ENCODE results near the gene AARS1. TPM values are rescaled to one million over a fixed set of nuclear protein-coding genes. Genes with fewer than 3 reads are reported as not detected.
"Not testable (repeated sequence)": the region's sequence is repeated elsewhere in the genome, so short reads cannot be mapped to it uniquely, and the experiment has no call there.

The AARS1 gene
- total RNA-seq, 2 donors from 2014 or later = 54.0 to 56.8 TPM

DNA sequence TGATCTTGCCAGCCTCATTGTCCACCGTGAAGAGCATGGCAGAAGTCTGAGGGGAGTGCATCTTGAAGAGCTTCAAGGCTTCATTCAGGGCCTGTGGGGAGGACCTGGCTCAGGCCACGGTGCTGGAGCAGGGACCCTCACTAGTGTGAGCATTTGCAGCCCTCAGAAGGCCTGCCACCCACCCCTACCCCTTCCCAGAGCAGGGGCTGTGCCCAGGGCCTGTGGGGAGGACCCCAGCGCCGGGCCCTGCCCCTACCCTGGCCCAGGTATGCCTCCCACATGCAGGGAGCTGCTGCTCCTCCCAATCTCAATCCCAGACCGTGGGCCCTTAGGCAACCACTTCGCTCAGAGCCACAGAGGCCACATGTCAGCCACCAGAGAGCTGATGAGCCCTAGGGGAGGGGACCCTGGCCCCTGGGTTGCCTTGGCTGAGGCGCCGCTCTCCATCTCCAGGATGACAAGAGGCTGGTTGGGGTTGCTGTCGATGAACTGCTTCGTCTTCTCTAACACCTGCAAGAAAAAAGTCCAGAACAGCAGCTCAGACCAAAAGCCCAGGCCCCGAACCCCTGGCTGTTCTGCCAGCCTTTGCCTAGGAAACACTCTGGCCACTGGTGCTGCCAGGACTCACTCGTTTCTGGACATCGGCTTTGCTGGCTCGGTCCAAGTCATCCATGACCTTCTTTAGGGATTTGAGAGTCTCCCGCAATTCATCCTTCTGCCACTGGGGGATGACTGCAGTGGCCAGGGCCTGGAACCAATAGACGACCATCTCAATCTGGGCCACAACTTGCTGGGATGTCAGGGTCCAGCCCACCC is 35.8 kb downstream of the AARS1 start:
- Histone ChIP-seq H3K27me3 (no peaks in the 10 kb centered on the region), H3K27ac (no peak overlapping the region), H3K36me3 (peaks cover 63% of the 10 kb centered on the region), H3K9me3 (no peaks in the 10 kb centered on the region), H3K4me3 (no peak overlapping the region), H3K4me1 (peaks cover 0 to 26% of the 10 kb centered on the region in 2 donors)
- DNase-seq (ENCODE audit: low spot score) = peak; percentile 54
- TF ChIP-seq, protein P1, sequence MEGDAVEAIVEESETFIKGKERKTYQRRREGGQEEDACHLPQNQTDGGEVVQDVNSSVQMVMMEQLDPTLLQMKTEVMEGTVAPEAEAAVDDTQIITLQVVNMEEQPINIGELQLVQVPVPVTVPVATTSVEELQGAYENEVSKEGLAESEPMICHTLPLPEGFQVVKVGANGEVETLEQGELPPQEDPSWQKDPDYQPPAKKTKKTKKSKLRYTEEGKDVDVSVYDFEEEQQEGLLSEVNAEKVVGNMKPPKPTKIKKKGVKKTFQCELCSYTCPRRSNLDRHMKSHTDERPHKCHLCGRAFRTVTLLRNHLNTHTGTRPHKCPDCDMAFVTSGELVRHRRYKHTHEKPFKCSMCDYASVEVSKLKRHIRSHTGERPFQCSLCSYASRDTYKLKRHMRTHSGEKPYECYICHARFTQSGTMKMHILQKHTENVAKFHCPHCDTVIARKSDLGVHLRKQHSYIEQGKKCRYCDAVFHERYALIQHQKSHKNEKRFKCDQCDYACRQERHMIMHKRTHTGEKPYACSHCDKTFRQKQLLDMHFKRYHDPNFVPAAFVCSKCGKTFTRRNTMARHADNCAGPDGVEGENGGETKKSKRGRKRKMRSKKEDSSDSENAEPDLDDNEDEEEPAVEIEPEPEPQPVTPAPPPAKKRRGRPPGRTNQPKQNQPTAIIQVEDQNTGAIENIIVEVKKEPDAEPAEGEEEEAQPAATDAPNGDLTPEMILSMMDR (IDR thresholded peaks at IDR 0.05) = peak; percentile 24 to 52

GRCh38 chr16:70252355-70252988 is 36.8 kb downstream of the AARS1 start:
- Histone ChIP-seq H3K27ac (peak overlapping the region in 1 of 2 donors; percentile 78), H3K4me1 (peaks cover 0 to 24% of the 10 kb centered on the region in 2 donors), H3K36me3 (peaks cover 53% of the 10 kb centered on the region), H3K4me3 (no peak overlapping the region), H3K27me3 (no peaks in the 10 kb centered on the region), H3K9me3 (no peaks in the 10 kb centered on the region)
- DNase-seq (ENCODE audit: low spot score) = peak; percentile 43
- TF ChIP-seq, protein P1 (IDR thresholded peaks at IDR 0.05) = no peak

DNA sequence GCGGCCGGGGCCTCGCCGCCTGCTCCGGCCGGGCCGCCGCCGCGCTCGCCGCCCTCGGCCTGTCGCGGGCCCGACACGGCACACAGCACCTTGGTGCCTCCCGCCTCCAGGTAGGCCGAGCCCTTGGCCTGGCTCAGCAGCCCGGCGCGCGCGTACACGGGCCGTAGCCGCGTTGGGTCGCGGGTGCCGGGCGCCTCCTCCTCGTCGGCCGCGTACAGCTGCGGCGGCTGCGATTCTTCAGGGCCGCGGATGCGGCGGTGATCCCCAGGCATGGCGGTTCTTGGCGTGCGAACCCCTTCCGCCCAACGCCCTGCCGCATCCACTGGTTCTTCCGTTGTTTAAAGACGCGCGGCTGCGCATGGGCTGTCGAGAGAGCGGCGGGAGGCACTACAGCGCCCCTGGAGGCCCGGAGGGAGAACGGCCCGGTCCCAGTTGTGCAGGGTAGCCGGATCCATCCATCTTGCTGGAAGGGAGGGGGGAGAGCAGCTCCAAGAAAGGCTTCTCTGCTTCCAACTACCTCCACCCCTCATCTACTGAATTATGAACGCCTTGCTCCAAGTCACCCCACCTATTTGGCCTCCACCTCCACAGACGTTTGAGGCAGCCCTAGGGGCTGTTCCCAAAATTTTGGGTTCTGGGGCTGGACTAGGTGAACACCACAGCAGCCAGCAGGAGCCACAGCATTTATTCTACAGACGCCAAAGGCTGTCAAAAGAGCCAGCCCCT is 37.5 kb downstream of the AARS1 start, which contains the start of gene EXOSC6:
TSS of gene EXOSC6 (minus strand) at position 312 of the 726 bp plus-strand sequence. CDS start at position 272, 40 bp downstream.
- Histone ChIP-seq H3K9me3 (no peaks in the 10 kb centered on the region), H3K36me3 (peaks cover 46% of the 10 kb centered on the region), H3K27me3 (no peaks in the 10 kb centered on the region), H3K4me1 (peaks cover 0 to 22% of the 10 kb centered on the region in 2 donors), H3K27ac (peak within 1 kb of the TSS; percentile 78 to 84), H3K4me3 (peak within 1 kb of the TSS; percentile 70 to 84)
- peak; percentile 87 for DNase-seq (ENCODE audit: low spot score)
- TF ChIP-seq, protein P1 (IDR thresholded peaks at IDR 0.05) = peak; percentile 80 to 96

- Histone ChIP-seq H3K36me3 (peaks cover 40% of the 10 kb centered on the region), H3K27ac (peak overlapping the region; percentile 64), H3K4me1 (peaks cover 0 to 22% of the 10 kb centered on the region in 2 donors), H3K9me3 (no peaks in the 10 kb centered on the region), H3K27me3 (no peaks in the 10 kb centered on the region), H3K4me3 (peak overlapping the region; percentile 70 to 84)
- TF ChIP-seq, protein P1 (IDR thresholded peaks at IDR 0.05) = no peak
- DNase-seq (ENCODE audit: low spot score) = peak; percentile 58
These were observed 38.3 kb downstream of the AARS1 start for GRCh38 chr16:70250748-70251628.

- Histone ChIP-seq H3K4me1 (peaks cover 0 to 22% of the 10 kb centered on the region in 2 donors), H3K36me3 (peaks cover 27% of the 10 kb centered on the region)
- not testable (repeated sequence) for H3K27ac ChIP-seq; DNase-seq (ENCODE audit: low spot score); H3K9me3 ChIP-seq; H3K4me3 ChIP-seq; H3K27me3 ChIP-seq
These were observed 39.6 kb downstream of the AARS1 start for GRCh38 chr16:70249697-70250096.

GRCh38 chr16:70238773-70239172 is 50.5 kb downstream of the AARS1 start:
- H3K9me3 ChIP-seq; H3K4me1 ChIP-seq; H3K27me3 ChIP-seq; H3K4me3 ChIP-seq; DNase-seq (ENCODE audit: low spot score); H3K27ac ChIP-seq; H3K36me3 ChIP-seq: not testable (repeated sequence)

DNA sequence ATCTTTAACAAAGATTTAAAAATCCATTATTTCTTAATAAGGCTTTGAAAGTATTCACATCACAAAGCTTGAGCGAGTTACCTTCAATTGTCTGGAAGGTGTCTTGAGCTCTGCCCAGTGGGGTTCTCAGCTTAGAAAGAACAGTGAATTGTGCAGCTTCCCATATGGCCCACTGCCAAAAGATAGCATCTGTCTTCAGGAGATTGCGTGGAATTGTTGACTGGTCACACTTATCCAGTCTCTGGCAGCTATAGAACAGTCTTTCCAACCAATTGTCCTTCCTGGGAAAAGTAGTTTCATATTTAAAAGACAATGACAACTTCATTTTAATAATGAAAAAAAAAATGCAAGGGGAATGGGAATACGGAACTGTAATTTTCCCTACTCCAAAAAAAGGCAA is 57.5 kb downstream of the AARS1 start:
- H3K36me3 ChIP-seq = peaks cover 28% of the 10 kb centered on the region
- H3K9me3 ChIP-seq; H3K4me1 ChIP-seq; H3K27me3 ChIP-seq; DNase-seq (ENCODE audit: low spot score); H3K4me3 ChIP-seq; H3K27ac ChIP-seq: not testable (repeated sequence)

DNA sequence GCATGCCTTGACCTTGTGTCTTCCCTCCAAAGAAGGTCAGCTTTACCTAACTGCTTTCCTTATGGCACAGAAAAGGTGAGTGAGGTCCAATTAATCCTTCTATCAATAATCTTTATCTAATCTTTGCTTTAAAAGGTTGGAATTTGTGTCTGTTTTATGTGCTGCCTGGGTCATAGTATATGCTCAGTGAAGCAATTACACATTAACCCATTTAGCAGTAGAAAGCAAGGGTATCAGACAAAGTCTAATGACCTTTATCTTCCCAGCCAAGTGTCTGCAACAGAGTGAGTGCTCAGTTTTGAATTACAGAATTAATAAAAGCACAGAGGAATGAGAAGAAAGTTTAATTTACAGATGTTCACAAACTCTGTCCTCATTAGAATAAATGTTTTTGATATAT is 63.3 kb downstream of the AARS1 start:
- H3K9me3 ChIP-seq; H3K27ac ChIP-seq; H3K27me3 ChIP-seq; H3K4me1 ChIP-seq; DNase-seq (ENCODE audit: low spot score); H3K4me3 ChIP-seq: not testable (repeated sequence)
- peaks cover 21% of the 10 kb centered on the region for H3K36me3 ChIP-seq

GRCh38 chr16:70225430-70225829 is 63.9 kb downstream of the AARS1 start:
- not testable (repeated sequence) for H3K27ac ChIP-seq; H3K9me3 ChIP-seq; DNase-seq (ENCODE audit: low spot score); H3K27me3 ChIP-seq; H3K4me3 ChIP-seq; H3K4me1 ChIP-seq
- H3K36me3 ChIP-seq = peaks cover 20% of the 10 kb centered on the region

Data from right atrium auricular region (tissue), 2 donors.